HepG2 (cell line): Measurements from ENCODE around the gene PPM1G. TPM values are rescaled to one million over a fixed set of nuclear protein-coding genes. Genes with fewer than 3 reads are reported as not detected.

Experiments
- ARID3A ChIP-seq: IDR thresholded peaks from 2 replicates; pipeline ENCODE4 v1.6.1; 2012; ENCODE audit warnings: low read depth, low read length, improper control_type of control experiment
- ARID5B ChIP-seq: IDR thresholded peaks from 2 replicates; pipeline ENCODE4 v1.4.0; 2020; ENCODE audit warnings: mild to moderate bottlenecking, missing genetic modification reagents
- KAT8 ChIP-seq: IDR thresholded peaks from 2 replicates; pipeline ENCODE4 v1.6.1; 2016; ENCODE audit warnings: missing genetic modification reagents, missing compliant biosample characterization
- KDM3A ChIP-seq: IDR thresholded peaks from 2 replicates; pipeline ENCODE4 v1.6.1; 2018; ENCODE audit warnings: low read depth, missing compliant biosample characterization
- SOX13 ChIP-seq, 3 experiments: fragments of 450-650 bp in 1 of 3; sonication (generic) in 1 of 3; formaldehyde crosslinking in 1 of 3; IDR thresholded peaks in 2 of 3; conservative IDR thresholded peaks in 1 of 3; 2 replicates each; pipeline versions ENCODE4 v1.5.0 to v1.6.1; 2016 to 2020; ENCODE audit warnings: antibody characterized with exemption in 1 of 3, mild to moderate bottlenecking in 1 of 3, missing compliant biosample characterization in 1 of 3, missing genetic modification reagents in 1 of 3, moderate library complexity in 1 of 3
- TEAD3 ChIP-seq: optimal IDR thresholded peaks from 2 replicates; pipeline ENCODE3; 2016; ENCODE audit warnings: borderline replicate concordance
- TRIM24 ChIP-seq: sonication (generic); formaldehyde crosslinking; IDR thresholded peaks from 2 replicates; pipeline ENCODE4 v1.8.0; 2022; ENCODE audit warnings: mild to moderate bottlenecking, missing genetic modification reagents
- ZBTB2 ChIP-seq: sonication (generic); formaldehyde crosslinking; IDR thresholded peaks from 2 replicates; pipeline ENCODE4 v1.8.0; 2022; ENCODE audit warnings: low read depth, missing genetic modification reagents
- ZMYM3 ChIP-seq: sonication (generic); formaldehyde crosslinking; IDR thresholded peaks from 2 replicates; pipeline ENCODE4 v1.5.1; 2020; ENCODE audit warnings: mild to moderate bottlenecking, missing genetic modification reagents
- ZNF256 ChIP-seq: sonication (generic); formaldehyde crosslinking; conservative IDR thresholded peaks from 2 replicates; pipeline ENCODE4 v1.4.0; 2020; ENCODE audit warnings: missing genetic modification reagents
- ZNF432 ChIP-seq: sonication (generic); formaldehyde crosslinking; IDR thresholded peaks from 2 replicates; pipeline ENCODE4 v1.5.0; 2020; ENCODE audit warnings: missing genetic modification reagents, mild to moderate bottlenecking, borderline replicate concordance
- ZNF501 ChIP-seq: sonication (generic); formaldehyde crosslinking; IDR thresholded peaks from 2 replicates; pipeline ENCODE4 v1.5.1; 2020; ENCODE audit warnings: mild to moderate bottlenecking, moderate library complexity, missing genetic modification reagents
- ZNF746 ChIP-seq: sonication (generic); formaldehyde crosslinking; IDR thresholded peaks from 2 replicates; pipeline ENCODE4 v1.8.0; 2022; ENCODE audit warnings: mild to moderate bottlenecking, missing genetic modification reagents
- ZNF770 ChIP-seq: sonication (generic); formaldehyde crosslinking; IDR thresholded peaks from 2 replicates; pipeline ENCODE4 v1.5.0; 2020; ENCODE audit warnings: mild to moderate bottlenecking, missing genetic modification reagents
- polyA plus RNA-seq, 8 experiments: library from polyadenylated mRNA; depleted of rRNA in 3 of 8; stranded (reverse) in 7 of 8; unstranded in 1 of 8; fragments of >200 nt; fragmentation: Illumina TruSeq in 4 of 8; extraction: Trizol in 4 of 8; gene quantifications; 2 replicates each; pipeline versions ENCODE4 v1.2.1 to v1.2.3, GENCODE V29; 2011 to 2016; ENCODE audit warnings: low read depth in 4 of 8, missing spikeins in 1 of 8, mixed read lengths in 1 of 8; ENCODE audit not compliant: insufficient read depth in 1 of 8
- total RNA-seq, 5 experiments: library from RNA; depleted of rRNA; stranded (reverse); fragments of >200 nt; fragmentation: Illumina TruSeq; extraction: Trizol; gene quantifications; 2 replicates each; pipeline ENCODE4 v1.2.3, GENCODE V29; 2016; ENCODE audit warnings: low read depth in 1 of 5
- TF ChIP-seq, protein P1 (sequence below): sonication (generic); formaldehyde crosslinking; IDR thresholded peaks from 2 replicates; pipeline ENCODE4 v1.4.0; 2020; ENCODE audit warnings: mild to moderate bottlenecking, low read depth, missing genetic modification reagents
- TF ChIP-seq, protein P2 (sequence below): sonication (generic); formaldehyde crosslinking; conservative IDR thresholded peaks from 2 replicates; pipeline ENCODE4 v1.5.0; 2020; ENCODE audit warnings: missing genetic modification reagents

The PPM1G gene
- total and polyA plus RNA-seq, 2 of the 13 experiments (the other 11 are each of a cell fraction or from before 2014, with no cell fraction given) = 58.2 to 213 TPM

DNA sequence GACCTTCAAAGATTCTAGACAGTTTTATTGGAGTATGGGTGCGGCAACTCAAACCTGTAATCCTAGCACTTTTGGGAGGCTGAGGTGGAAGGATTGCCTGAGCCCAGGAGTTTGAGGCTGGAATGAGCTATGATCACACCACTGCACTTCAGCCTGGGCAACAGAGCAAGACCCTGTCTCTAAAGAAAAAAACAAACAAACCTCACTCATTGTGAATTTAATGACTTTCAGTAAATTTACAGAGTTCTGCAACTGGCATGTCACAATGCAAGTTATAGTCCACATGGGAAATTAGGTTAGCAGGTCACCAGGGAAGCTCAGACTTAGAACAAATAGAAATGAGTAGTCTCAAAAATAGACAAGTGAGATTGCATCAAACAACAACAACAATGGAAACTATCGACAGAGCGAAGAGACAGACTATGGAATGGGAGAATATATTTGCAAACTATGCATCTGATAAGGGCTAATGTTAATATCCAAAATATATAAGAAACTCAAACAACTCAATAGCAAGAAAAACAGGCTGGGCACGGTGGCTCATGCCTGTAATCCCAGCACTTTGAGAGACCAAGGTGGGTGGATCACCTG lies 12.4 kb upstream of the PPM1G start (continued):
- TF ChIP-seq ARID5B (CRISPR knock-in tag) = peak; percentile 22; the same call in 1 of the 2 replicates
- TF ChIP-seq ZMYM3 (CRISPR knock-in tag) = peak; percentile 93
- TF ChIP-seq ZNF770 (CRISPR knock-in tag) = peak; percentile 93
- TF ChIP-seq, protein P1, sequence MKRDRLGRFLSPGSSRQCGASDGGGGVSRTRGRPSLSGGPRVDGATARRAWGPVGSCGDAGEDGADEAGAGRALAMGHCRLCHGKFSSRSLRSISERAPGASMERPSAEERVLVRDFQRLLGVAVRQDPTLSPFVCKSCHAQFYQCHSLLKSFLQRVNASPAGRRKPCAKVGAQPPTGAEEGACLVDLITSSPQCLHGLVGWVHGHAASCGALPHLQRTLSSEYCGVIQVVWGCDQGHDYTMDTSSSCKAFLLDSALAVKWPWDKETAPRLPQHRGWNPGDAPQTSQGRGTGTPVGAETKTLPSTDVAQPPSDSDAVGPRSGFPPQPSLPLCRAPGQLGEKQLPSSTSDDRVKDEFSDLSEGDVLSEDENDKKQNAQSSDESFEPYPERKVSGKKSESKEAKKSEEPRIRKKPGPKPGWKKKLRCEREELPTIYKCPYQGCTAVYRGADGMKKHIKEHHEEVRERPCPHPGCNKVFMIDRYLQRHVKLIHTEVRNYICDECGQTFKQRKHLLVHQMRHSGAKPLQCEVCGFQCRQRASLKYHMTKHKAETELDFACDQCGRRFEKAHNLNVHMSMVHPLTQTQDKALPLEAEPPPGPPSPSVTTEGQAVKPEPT (CRISPR knock-in tag) = no peak
- no peak for TF ChIP-seq ZNF256 (CRISPR knock-in tag)
- no peak for TF ChIP-seq TRIM24 (CRISPR knock-in tag)
- no peak for TF ChIP-seq ZBTB2 (CRISPR knock-in tag)
- peak; percentile 18 for TF ChIP-seq TEAD3 (CRISPR knock-in tag)
- no peak for TF ChIP-seq KAT8
- peak; percentile 30; the same call in 1 of the 2 replicates for TF ChIP-seq ARID3A
- no peak for TF ChIP-seq ZNF746
- TF ChIP-seq ZNF432 = no peak
- TF ChIP-seq, protein P2, sequence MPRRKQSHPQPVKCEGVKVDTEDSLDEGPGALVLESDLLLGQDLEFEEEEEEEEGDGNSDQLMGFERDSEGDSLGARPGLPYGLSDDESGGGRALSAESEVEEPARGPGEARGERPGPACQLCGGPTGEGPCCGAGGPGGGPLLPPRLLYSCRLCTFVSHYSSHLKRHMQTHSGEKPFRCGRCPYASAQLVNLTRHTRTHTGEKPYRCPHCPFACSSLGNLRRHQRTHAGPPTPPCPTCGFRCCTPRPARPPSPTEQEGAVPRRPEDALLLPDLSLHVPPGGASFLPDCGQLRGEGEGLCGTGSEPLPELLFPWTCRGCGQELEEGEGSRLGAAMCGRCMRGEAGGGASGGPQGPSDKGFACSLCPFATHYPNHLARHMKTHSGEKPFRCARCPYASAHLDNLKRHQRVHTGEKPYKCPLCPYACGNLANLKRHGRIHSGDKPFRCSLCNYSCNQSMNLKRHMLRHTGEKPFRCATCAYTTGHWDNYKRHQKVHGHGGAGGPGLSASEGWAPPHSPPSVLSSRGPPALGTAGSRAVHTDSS (CRISPR knock-in tag) = no peak
- TF ChIP-seq SOX13 (IDR thresholded peaks at IDR 0.05) = no peak
- TF ChIP-seq SOX13 (CRISPR knock-in tag; conservative IDR thresholded peaks at IDR 0.05 in 1 of 2, IDR thresholded peaks at IDR 0.05 in 1 of 2) = peak in 1 of 2 experiments; percentile 49; a peak in 1 of 4 replicates
- no peak for TF ChIP-seq ZNF501 (CRISPR knock-in tag)
- no peak for TF ChIP-seq KDM3A (CRISPR knock-in tag)
